Activated CD4-positive, alpha-beta T cell treated with anti-CD3 and anti-CD28 coated beads, Interleukin-10, Interleukin-2, amounts not matched to agents 100 ng/mL and 50 ng/mL, durations not matched to agents 16 hours and 8 hours (primary cell): ENCODE results near the gene GPR68.
"Not testable (repeated sequence)": the region's sequence is repeated elsewhere in the genome, so short reads cannot be mapped to it uniquely, and the experiment has no call there.

ENCODE experiments used
- DNase-seq: peaks from one replicate; pipeline ENCODE4 v3.0.0-alpha.2; 2020

The GPR68 gene

GRCh38 chr14:91272341-91273272, 28.1 kb upstream of the GPR68 start:
- no peak for DNase-seq

GRCh38 chr14:91271639-91272038, 27.1 kb upstream of the GPR68 start:
- no peak for DNase-seq

GRCh38 chr14:91270619-91271018, 26.1 kb upstream of the GPR68 start:
- no peak for DNase-seq

DNA sequence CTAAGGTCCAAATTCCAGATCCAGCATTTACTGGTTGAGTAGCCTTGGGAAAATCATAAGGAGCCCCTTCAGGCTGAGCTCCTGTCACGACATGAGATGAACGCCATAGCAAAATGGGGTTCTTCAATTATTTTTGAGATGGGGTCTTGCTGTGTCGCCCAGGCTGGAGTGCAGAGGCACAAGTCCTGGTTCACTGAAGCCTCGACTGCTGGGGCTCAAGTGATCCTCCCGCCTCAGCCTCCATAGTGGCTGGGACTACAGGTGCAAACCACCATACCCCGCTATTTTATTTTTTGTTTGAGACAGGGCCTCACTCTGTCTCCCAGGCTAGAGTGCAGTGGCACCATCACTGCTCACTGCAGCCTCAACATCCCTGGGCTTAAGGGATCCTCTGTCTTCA, 25.7 kb upstream of the GPR68 start:
- DNase-seq, result no peak

- no peak for DNase-seq
Observed at GRCh38 chr14:91269076-91269991, 24.8 kb upstream of the GPR68 start.

- DNase-seq, result no peak
Observed at GRCh38 chr14:91267965-91268437, 23.5 kb upstream of the GPR68 start.

- DNase-seq, result not testable (repeated sequence)
Observed at GRCh38 chr14:91266276-91266675, 21.8 kb upstream of the GPR68 start.

GRCh38 chr14:91265404-91265803, 20.9 kb upstream of the GPR68 start:
- no peak for DNase-seq

DNA sequence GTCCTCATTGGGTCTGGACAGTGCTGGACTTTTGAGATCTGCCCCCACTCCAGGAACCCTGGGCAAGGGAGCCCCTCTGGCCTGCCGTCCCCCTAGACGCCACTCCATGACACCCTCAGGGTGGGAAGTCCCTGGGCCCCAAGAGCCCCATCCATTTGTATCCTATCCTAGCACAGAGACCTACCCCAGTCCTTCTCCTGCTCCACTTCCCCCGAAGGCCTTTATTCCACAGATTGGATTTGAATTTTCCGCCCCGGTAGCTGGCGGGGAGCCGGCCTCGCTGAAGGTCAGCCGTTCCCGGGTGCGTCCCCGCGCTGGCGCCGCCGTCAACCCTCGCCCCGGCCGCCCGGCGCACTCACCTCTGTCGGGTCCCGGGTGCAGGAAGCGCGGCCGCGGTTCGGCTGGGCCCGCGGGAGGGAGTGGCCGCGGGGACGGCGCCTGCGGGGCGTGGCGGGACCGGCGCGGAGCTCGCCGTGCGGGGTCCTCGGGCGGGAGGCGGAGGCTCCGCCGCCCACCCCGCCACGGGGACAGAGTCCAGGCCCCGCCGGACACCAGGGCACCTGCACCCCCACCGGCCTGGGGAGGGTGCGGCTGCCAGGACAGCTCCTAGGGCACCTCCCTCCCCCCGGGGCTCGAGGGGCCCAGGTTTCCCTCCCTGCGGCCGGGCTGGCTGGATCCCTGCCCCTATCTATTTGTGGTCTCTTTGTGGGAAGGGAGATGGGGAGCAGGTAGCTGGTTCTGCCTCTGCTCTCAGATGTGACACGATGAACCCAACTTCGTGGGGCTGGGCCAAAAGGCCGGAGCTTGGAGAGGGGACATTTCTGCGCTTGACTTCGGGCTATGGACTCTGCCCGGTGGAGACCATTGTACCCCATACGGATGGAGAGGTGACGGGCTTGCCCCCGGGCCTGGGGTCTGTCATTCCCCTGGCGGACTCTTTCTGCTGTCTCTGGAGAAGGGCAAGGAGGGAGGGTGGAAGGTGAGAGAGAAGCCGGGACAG, 19.9 kb upstream of the GPR68 start:
- DNase-seq, result no peak

GRCh38 chr14:91263329-91263728, 18.8 kb upstream of the GPR68 start:
- no peak for DNase-seq

DNA sequence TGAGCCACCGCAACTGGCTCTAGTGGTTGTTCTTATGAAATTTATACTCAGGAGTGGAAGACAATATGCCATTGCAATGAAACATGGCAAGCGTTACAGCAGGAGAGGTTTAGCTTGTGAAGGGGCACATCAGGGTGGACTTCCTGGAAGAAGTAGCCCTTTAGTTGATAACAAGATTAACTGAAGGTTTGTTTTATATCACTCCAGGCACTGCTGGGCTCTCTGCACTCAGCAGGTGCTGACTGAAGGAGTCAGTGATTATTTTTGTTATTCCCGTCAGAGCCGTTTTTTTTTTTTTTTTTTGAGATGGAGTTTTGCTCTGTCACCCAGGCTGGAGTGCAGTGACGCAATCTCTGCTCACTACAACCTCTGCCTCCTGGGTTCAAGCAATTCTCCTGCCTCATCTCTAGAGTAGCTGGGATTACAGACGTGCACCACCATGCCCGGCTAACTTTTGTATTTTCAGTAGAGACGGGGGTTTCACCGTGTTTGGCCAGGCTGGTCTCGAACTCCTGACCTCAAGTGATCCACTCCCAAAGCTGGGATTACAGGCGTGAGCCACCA, 17.6 kb upstream of the GPR68 start:
- no peak for DNase-seq

GRCh38 chr14:91261115-91261514, 16.6 kb upstream of the GPR68 start:
- DNase-seq, result peak; percentile 82

DNA sequence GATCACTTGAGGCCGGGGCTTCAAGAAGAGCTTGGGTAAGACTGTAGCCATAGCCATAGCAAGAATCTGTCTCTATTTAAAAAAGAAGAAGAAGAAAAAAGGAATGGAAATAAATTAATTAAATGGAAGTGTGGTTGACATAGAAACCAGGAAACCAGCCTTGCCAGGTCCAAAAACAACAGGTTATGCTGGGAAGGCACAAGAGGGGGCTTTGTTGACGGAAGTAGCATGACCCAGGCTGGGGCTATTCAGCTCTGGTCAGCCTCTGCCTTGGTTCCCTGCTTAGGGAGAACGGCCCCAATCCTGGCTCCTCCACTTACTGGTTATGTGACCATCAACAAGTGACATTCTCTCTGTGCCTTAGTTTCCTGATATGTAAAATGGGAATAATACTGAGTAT, 14.4 kb upstream of the GPR68 start:
- no peak for DNase-seq

GRCh38 chr14:91258011-91258618, 13.6 kb upstream of the GPR68 start:
- peak; percentile 61 for DNase-seq

- peak; percentile 65 for DNase-seq
Observed at GRCh38 chr14:91257328-91258010, 13.0 kb upstream of the GPR68 start.

GRCh38 chr14:91256661-91257060, 12.2 kb upstream of the GPR68 start:
- no peak for DNase-seq

GRCh38 chr14:91255026-91255695, 10.7 kb upstream of the GPR68 start:
- no peak for DNase-seq

DNA sequence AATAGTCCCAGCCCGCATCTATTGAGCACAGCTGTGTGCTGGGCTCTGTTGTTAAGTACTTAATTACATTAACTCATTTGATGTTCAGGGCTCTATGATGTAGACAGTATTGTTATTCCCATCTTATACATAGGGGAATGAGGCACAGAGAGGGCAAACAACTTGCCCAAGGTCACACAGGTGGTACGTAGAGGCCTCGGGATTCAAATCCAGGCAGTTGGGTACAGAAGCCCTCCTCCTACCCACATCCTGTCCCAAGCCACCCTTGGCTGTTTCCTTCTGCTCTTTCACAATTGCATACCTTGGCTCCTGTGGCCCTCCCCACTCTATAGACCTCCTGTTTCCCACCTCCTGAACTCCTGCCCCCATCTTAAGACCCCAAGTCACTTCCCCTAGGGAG, 10.0 kb upstream of the GPR68 start:
- DNase-seq, result peak; percentile 74

GRCh38 chr14:91253795-91254323, 9.4 kb upstream of the GPR68 start:
- peak; percentile 29 for DNase-seq
